Measurements from ENCODE around the gene DDX1.

DDX1 gene

DNA sequence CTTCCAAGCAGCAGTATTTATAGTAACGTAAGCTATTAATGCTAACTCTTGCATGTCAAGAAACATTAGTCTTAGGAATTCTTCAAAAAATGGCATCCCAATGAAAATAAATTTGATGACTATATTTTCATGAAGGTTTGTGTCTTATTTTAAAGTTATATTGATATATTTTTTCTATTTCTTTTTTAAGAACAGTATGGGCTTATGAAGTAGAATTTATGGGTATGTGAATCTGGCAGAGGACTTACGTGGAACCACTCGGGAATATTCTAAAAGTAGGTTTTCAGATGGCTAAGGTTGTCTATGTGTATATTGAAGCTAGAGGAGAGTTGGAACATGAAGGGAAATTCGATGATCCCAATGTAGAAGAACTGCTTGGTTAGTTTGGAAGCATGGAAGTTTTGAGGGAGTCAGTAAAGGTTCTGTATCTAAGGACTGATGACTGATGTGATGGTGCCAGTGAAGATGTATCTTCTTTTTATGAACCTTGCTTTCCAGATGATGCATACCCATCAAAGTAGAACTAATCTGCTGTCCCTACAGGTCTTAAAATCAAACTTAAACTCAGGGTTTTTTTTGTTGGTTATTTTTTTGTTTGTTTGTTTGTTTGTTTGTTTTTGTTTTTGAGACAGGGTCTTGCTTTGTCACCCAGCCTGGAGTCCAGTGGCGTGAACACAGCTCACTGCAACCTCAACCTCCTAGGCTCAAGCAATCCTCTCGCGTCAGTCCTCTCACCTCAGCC, 39.5 kb downstream of the DDX1 start:
- no peak for DNase-seq

DNA sequence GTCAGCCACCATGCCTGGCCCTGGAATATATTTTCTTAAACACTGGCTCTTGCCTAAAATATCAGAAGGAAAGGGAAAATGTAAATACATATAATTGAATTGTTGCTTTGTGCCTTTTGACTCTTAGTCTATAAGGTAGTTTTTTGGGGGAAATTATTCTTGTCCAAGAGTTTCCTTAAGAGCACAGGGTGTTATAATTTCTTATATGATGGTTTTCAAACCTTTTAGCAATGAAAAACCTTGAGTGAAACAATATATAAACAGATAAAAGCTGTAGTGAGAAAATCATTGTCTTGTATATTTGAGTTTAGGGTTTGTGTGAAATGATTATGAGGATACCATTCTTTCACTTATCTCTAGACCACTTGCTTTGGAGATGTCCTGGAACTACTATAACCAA, 40.2 kb downstream of the DDX1 start:
- no peak for DNase-seq

DNA sequence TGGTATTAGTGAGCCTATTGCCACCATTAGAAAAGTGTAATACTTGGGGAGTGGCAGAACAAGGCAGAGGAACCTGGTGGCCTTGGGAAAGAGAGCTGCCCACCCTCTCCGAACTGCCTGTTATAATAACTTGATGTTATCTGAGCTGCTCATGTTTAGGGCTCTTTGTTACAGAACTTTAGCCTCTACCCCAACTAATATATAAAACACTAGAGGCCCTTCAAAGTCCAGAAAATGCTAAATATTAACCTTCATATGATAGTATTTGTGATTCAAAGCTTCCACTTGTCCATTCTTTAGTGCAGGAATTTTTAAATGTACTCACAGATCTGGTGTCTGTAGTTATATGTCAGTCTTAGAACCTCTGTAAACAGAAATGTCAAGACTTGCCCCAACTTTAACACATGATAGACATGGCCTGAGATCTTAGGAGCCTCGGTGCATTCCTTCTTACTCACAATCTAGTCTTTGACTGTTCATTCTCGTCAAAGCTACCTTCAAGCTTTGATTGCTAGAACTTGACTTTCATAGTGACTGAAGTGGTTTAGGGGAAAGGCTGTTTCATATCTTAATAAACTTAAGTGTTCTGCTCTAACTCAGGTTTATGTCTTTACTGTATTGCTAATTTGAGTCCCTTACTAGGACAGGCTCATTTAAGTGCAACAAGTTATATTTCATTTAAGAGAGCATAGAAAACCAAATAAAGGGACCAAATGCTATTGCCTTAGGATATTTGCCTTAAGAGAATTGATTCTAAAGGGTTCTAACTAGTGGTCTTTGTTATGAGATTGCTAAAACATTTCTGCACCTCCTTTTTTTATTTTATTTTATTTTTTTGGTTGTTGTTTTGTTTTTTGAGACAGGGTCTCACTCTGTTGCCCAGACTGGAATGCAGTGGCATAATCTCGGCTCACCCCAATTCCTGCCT, 41.6 kb downstream of the DDX1 start:
- DNase-seq, result no peak

DNA sequence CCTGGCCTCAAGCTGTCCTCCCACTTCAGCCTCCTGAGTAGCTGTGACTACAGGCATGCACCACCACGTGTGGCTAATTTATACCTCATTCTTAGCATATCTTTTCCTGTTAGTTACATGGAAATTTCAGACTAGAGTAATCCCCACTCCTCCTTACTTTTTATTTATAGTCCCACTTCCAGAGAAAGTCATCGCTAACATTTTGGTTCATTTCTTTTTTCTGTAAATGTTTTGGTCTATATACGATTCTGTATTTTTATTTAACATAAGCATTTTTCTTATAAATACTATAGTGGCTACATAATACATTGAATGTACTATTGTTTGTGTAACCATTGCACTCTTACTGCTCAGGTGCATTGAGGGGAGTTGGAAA, 42.3 kb downstream of the DDX1 start:
- no peak for DNase-seq

DNA sequence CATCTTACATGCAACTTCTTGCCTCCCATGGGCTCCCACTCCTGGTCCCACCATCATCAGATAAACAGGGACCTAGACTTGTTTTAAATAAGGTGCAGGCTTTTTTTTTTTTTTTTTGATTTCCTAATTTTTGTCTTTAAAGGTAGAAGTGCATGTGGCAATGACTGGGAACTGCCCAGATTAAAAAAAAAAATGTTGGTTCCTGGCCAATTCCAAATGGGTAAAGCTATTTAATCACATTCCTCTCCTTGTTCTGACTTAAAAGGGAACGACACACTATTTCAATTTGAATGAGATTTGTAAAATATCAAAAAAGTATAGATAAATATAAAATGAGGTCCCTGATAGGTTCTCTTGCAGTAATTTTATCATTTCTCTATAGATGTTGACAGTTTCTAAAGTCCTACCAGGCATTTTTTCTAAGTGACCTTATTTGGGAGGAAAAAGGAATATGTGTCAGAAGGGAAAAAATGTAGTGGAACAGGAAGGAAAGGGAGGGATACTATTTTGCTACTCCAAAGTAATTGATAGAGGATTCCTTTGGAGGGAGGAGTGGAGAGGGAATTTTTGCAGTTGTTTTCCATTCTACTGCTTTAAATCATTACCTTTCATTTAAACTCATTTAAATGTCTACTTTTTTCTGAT, 43.3 kb downstream of the DDX1 start:
- DNase-seq, result no peak

DNA sequence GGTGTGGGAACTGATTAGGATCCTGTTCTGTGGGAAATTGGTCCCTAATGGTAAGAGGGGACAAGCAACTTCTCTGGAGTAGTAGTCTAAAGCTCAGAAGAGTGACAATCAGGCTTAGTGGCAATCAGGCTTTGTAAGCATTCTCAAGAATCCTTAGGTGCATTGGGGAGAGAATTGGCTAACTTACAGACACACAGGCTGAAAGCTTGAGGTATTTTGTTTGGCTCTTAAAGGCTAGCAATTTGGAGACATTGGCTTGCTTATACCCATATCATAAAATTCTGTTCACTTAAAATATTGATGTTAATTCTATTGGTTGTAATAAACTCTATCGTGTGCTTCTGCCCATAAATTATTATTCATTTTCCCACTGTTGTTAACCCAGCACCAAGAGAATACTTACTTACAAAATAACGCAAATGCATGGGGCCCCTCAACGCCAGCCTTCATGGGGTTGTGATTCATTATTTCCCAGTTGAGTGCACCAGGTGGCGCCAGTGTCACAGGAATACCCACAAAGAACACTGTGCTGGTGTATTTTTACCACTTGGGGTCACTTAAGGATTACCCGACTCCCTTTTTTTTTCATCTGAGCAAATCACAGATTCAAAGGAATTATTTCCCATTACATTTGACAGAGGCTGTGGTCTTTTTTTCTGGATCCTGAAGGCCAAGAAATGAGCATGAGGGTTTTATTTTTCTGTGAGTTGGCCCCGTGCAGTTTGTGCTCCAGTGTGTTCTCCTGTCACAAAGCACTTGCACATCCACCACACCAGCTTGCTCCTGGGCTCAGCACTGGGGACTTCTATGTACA, 45.5 kb downstream of the DDX1 start:
- DNase-seq, result peak; percentile 45 to 47

DNA sequence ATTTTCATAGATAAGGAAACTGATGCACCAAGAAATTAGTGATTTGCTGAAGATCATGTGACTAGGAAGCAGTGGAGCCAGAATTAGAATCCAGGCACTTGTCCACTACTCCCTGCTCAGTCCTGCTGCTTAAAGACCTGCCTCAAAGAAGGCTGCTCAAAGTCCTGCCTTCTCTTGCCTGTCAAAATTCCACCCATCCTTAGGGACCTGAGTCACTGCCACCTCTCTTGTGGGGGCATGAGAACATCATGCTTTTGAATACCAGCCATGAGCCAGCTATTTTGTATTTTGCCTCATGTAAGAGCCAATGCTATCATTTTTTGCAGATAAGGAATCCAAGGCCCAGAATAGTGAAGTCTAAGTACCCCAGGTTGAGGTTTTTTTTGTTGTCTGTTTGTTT, 47.1 kb downstream of the DDX1 start:
- no peak for DNase-seq

DNA sequence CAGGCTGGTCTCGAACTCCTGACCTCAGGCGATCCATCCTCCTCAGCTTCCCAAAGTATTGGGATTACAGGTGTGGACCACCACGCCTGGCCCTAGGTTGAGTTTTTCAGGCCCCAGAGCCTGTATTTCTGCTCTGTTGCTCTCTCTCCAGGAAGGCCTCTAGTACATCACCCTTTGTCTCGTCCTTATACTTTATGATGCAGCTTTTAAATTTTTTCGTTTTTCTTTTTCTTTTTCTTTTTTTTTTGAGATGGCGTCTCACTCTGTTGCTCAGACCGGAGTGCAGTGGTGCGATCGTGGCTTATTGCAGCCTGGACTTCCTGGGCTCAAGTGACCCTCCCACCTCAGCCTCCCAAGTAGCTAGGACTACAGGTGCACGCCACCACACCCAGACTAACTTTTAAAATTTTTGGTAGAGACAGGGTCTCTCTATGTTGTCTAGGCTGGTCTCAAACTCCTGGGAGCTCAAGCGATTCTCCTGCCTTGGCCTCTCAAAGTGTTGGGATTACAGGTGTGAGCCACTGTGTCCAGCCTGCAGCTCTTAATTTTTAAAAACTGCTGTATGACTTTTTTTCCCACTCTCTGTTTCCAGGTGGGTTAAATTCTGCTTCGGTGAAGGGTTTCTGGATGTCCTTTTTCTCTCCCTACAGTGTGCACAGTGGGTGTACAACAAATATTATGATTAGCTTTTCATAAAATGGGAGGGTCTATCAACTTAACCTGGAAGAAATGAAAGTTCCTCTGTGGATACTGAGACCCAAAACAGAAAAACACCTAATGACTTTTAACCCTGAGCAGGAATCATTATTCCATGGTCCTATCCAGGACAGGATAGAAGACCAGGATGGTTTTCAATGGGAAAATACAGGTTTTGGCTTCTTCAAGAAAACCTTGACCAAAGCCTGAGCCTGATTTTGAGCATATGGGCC, 47.9 kb downstream of the DDX1 start:
- no peak for DNase-seq

DNA sequence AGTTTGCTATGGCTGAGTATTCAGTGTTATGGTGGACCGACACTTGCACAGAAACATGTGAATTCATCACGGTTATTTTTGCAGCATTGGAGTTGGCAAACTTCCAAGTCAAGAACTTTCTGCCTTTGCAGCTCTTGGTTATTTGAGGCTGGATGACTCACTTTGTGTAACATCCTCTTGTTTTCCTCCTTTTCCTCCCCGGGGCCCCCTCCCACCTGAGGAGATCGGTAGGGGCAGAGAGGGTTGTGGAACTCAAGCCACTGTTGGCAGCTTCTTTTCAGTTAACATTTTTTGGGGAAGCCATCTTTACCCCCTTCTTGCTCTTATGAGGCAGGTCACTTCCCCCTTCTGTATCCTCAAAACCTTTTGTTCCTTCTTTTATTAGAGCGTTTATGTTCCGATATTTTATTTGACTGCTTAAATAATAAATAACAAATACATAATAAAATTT, 48.6 kb downstream of the DDX1 start:
- DNase-seq, result no peak

DNA sequence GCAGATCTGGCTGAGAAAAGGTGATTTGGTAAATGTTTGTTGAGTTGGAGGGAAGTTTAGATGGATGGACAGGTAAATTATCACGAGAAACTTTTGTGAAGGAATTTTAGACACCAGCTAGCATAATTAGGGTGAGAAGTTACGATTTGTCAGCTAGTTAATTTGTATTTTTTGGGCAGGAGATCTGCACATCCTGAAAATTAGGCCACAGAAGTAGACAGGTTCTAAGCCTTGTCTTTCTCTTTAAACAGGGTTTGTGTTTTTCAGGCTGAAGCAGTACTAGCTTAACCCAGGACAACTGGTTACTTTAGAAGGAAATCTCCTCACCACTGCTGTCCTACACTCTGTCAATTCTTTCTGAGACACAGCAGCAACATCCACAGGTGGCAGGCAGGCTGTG, 49.1 kb downstream of the DDX1 start:
- DNase-seq, result no peak

DNA sequence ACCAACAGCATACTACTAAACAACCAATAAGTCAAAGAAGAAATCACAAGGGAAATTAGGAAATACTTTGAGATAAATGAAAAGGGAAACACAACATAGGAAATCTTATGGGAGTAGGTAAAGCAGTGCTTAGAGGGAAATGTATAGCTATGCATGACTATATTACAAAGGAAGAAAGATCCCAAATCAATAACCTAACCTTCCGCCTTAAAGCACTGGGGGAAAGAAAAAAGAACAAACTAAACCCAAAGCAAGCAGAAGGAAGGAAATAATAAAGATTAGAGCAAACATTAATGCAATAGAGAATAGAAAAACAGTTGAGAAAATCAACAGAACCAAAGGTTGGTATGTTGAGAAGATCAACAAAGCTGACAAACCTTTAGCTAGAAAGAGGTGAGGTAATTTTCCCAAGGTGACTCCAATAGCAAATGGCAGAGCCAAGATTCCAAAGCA, 49.9 kb downstream of the DDX1 start:
- no peak for DNase-seq

DNA sequence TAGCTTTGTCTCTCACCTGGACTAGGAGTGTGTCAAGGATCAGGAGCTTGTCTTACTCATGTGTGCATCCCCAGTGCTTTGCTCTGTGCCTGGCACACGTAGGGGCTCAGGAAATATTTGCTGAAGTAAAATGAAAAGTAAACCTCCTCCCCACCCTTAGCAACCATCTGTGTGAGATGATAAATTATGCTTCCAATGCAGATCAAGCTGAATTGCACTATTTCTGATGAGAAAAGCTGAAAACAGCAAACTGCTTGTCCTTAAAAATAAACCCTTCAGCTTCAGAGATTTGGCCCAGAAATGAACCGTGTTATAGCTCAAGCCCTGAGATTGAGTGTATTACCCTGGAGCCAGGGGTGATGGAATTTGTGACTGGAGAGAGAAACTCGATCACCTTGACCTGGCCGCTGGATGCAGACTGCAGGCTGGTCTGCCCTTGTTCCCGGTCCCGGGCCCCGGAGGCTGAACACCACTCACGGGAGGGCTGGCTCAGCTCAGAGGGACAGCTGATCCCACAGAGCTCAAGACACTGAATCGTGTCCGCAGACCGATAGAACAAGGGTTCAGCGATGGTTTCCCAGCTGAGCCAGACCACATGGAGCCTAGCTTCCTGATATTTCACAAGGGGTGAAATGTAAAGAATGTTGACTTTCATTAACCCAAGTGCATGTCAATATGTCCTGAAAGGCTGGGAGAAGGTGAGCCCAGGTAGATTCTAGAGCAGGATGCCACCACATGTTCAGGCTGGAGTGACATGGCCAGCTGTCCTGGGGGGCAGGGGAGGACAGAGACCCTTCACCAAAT, 50.5 kb downstream of the DDX1 start:
- no peak for DNase-seq

DNA sequence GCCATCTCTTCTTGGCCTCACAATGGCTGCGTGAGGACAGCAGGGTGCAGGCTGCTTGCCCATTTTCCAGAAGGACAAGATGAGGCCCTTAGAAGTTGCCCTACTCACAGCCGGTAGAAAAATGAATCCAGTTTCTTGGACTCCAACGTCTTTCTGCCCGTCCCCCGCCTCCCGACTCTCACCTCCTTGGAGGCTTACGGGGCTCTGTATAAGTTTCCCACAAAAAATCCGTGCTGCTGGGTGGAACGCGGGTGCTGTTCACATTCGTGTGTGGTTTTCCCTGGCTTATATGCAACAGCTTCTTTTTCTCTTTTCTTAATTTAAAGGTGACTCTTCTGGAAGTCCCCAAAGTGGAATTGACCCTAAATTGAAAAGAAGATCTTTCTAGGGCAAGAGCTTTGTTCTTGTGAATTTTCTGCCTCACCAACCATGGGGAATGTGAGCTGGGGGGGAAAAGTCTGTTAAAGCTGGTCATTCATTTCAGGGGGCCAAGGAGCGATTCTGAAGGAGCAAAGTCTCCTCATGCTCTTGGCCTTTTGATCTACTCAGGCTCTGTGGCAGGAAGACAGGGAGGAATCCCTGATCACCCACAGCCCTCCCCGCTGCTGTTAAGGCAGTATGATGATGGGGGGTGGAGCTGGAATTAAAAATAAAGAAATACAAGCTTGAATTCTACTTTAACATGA, 51.3 kb downstream of the DDX1 start:
- no peak for DNase-seq

DNA sequence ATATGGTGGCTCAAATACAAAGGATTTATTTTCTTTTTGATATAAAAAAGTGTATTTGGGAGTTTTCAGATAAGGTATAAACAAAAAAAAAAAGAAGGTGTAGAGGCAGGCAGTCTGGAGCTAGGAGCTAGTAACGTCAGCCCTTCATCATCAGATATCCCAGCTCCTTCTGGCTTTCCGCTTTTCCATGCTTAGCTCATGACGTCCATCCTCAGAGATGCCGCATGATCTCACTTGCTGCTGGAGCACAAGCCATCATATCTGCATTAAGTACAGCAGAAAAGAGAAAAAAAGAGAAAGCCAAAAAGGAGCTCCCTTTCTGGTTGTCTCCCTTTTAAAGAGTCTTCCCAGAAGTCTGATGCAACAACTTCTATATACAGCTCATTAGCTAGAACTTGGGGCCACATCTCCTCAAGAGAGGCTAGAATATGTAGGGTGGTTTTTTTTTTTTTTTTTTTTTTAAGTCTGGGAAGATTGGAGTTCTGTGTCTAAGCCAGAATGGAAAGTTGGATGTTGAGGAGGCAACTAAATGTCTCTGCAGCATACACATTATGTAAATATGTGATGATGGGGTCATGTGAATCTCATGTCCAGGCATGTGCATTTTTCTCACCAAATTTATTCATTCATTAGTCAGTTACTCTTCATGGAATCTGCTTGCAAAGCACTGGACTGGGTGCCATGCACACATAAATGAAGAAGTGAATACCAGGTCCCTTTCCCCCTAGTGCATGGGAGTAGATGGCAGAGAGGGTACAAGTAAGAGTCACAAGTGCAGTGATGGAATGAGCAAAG, 52.3 kb downstream of the DDX1 start:
- no peak for DNase-seq

DNA sequence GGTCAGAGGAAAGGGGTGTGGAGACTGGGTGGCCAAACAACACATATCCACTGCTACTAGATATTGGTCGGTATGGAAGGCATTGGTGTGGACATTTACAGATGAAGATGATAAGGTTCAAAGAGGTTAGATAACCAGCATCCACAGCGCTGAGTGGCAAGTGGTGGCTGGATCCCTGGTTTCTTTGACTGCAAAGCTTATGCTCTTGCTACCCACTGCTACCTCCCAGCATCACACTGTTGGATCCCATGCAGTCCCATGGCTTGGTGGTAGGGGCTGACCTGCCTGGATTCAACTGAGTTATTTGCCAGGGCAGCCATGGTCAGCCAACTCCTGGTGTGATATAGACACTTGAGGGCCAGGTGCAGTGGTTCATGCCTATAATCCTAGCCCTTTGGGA, 53.6 kb downstream of the DDX1 start:
- DNase-seq, result no peak

DNA sequence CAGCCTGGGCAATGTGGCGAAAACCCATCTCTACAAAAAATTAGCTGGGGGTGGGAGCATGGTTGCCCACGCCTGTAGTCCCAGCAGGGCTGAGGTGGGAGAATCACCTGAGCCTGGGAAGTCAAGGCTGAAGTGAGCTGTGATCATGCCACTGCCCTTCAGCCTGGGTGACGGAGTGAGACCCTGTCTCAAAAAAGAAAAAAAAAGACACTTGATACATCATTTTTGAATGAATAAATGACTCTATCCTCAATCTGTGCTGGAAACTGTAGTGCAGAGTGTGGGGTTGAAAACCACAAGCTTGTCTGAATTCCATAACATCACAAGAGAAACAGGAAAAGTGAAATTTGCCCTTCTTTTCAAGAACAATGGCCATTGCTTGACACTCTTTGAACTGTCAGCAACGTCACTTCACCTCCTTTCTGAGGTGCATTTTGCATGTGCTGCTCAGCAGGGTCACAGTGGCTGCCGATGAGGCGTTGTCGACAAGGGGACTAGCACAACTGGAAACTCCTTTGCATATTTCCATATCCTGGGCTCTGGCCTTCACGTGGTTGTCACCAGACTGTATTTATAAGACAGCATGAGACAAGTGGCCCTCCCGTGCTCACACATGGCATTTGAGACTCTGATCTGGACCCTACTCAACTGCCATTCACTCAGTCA, 54.2 kb downstream of the DDX1 start:
- no peak for DNase-seq

DNA sequence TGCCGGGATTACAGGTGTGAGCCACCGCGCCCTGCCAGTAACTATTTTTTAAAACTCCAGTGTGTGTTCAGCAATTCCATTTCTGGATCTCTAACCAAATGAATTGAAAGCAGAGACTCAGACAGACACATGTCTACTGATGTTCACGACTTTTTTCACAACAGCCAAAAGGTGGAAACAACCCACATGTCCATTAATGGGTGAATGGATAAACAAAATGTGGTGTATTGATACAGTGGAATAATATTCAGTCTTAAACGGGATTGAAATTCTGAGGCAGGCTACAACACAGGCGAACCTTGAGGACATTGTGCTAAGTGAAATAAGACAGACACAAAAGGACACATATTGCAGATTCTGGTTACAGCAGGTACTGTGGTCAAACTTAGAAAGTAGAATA, 55.0 kb downstream of the DDX1 start:
- no peak for DNase-seq
